GM18861 (cell line): ENCODE results near the gene ZFYVE28.

ENCODE experiments used
- ATAC-seq: cut with Tn5 transposase; IDR thresholded peaks from one replicate; pipeline ENCODE4 v1.9.1; 2021; ENCODE audit not compliant: unreplicated experiment

The ZFYVE28 gene

DNA sequence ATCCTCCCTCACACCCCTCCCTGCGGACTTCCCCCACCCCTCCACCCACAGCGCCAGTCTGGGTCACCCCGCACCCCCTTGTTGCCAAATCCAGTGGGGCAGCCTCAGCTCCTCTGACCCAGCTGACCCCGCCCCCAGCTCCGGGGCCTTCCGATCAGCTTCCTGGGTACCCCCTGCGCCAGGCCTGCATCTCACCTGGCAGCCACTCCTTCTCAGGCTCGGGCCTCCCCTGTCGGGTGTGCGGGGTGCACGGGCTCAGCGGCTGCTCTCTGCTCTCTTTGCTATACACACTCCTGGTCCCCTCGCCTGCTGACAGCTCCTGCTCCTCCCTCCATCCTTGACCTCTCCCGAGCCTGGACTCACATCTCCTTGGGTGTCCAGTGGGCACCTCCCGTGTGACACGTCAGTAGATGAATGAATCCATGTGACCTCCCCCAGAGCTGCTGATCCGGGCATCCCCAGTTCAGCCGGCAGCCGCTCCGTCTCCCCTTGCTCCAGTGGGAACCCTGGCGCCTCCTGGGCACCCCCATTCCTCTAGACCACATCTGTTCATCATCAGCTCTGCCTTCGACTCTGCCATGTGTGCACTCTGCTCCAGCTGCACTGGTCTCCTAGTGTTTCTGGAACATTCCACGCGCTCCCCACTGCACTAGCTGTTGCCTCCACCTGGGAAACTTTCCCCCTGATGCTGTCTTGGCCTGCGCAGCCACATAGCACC is 10.2 kb upstream of the ZFYVE28 start:
- no peak for ATAC-seq

DNA sequence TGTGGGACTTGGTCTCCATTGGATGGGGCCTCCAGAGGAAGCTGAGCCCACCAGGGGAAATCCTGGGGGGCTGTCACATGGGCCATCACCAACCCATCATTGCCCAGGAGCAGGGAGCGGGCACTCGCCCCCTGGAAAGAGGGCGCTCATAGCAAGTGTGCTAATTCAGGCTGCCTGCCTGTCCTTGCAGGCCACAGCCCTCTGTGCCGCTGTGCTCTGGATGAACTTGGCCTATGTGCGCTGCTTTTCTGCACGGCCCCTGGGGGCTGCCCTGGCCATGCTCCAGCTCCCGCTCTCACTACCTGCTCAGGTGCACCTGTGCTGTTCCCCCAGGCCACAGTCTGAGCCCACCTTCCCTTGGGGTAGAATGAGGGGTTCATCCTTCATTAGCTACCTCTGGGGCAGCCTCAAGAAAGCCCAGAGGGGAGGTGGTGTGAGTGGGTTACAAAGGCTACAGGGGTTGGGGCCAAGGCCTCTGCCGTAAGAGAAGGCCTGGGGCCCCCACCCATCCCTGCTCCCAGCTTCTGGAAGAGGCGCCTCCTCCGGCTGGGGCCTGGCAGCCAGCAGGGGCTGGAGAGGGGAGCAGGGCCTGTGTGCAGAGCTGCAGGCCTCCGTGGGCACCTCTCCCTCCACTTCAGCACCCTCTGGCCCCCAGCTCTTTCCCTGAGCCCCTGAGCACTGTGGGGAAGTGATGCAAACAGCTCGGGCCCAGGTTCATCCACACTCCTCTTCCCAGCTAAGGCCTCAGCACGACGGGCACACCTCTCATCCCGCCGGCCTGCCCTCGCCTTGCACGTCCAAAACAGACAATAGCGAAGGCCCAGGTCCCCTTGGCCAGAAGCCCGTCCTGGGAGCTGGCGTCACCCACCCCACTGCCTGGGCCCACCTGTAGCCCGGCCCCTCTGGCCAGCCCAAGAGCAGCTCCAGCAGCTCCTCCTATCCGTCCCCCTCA is 9.2 kb upstream of the ZFYVE28 start:
- ATAC-seq: no peak

GRCh38 chr4:2426711-2427275 is 8.3 kb upstream of the ZFYVE28 start:
- ATAC-seq: no peak

- no peak for ATAC-seq
Observed at GRCh38 chr4:2426069-2426397, 7.6 kb upstream of the ZFYVE28 start.

DNA sequence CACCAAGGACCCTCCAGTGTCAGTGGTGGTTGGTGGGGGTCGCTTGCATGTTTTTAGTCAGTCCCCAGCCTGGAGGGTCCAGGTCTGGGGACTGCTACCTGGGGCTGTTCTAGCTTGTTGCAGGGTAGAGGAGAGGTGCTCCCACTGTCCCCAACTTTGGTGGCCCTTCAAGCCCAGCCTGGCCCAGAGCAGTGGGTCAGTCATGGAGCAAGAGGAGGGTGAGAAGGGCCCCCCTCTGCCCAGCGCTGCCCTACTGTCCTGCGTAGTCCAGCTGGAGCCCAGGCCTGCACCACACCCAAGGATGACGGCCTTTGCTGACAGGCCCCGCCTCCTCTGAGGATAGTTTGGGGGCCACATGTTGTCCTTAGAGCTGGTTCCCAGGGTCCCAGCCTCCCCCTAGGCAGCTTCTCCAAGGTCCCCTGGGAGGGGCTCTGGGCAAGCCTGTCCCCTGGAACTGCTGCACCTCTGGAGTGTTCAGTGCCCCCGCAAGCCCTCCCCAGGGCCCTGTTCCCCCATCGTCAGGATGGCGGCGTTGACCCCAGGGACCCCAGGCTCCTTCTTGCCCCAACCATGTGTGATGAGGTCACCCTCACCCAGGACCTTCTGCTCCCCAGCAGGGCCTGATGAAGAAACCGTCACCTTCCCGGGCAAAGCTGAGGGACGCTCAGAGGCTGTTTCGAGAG is 7.1 kb upstream of the ZFYVE28 start:
- no peak for ATAC-seq

DNA sequence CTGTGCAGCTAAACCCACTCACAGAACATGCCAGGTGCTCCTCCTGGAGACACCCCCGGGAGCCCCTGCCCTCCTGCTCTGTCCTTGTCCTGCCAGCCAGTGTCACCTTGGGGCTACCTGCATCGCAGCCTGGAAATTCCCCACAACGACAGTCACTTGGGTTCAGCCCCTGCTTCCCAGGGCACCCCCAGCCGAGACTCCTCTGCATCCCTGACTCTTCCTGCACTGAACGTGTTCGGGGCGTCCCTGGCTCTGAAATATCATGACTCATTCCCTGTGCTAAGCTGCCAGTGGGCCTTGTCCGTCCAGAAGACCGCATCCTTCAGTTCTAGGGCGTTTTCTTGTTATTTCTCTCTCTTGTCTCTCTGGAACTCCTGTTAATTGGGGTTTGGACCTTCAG is 6.1 kb upstream of the ZFYVE28 start:
- ATAC-seq: no peak

- ATAC-seq: no peak
Observed at GRCh38 chr4:2423695-2424094, 5.2 kb upstream of the ZFYVE28 start.

GRCh38 chr4:2423066-2423465 is 4.6 kb upstream of the ZFYVE28 start:
- ATAC-seq: no peak

- ATAC-seq: no peak
Observed at GRCh38 chr4:2421928-2422327, 3.5 kb upstream of the ZFYVE28 start.

DNA sequence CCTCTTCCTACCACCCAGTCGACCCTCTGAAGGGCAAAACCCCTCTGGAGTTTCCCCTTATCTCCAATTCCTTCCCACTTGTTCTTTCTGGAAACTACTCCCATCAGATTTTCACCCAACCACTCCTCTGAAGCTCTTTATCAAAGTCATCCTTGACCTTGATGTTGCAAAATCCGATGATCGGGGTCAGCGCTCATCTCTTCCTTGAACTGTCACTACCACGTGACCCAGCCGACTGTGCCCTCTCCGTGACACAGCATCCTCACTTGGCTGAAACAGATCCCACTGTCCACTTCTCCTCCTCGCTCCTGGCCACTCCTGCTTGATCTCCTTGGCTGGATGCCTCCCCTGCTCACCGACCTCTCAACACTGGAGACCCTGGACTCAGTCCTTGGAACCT is 1.4 kb upstream of the ZFYVE28 start:
- ATAC-seq: no peak

DNA sequence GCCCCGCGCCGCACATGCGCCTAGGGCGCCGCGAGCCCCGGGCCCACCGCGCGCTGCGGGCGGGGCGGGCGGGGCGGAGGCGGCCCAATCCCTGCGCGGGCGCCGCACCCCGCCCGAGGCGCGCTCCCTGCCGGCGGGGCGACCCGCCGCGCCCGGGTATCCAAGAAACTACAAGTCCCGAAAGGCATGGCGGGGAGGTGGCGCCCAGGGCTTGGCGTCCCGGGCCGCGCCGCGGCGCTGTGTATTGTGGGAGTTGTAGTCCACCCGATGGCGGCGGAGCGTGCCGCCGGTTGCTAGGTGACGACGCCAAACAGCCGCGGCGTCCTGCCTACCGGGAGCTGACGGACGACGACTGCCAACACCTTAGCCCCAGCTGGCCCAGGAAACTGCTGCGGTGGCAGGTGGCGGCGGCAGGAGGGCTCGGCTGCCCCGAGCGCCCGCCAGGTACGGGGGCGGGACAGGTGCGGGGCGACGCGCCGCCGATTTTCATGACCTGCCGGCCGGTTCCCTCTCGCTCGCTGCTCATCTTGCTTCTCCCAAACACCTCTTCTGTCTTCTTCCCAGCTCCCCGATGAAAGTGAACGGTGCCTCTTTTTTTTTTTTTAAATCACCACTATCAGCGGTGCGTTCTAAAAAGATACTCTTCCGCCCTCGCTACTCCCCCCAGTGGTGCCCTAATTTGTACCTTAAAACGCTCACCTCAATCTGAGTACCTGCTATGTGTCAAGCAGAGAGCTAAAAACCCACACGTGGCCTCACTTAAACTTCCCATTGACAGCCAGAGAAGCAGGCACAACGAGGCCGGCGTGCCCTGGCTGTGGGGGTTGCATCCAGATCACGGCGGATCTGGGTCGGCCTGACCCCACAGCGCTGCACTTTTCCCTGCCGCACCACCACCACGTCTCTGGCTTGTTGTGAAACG is 466 bp upstream of the ZFYVE28 start, which contains the start of gene CFAP99:
TSS of gene CFAP99 (plus strand) at position 306 of the 922 bp plus-strand sequence.
- peak; percentile 91 for ATAC-seq

DNA sequence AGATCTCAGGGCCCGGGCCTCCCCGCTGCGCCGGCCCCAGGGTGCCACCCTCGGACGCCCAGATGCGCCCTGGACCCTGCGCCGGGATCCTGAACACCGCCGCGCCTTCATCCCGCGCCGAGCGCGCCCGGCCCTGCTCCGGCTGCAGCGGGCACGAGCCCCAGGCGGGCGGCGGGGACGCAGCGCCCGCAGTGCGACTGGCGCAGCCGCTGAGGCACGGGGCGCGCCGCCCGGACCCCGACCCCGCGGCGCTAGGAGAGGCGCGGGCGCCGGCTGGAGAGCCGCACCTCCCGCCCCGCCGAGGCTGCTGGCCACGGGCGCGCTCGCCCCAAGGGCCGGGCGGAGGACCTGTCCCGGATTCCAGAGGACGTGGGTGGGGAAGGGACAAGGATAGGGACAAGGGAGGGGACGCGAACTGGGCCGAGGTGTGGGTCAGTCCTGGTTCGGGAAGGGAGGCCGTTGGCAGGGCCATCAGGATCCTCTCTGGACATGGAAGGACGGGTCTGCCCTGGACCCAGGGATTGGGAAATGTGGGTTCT is 1.1 kb downstream of the ZFYVE28 start:
- ATAC-seq: no peak

DNA sequence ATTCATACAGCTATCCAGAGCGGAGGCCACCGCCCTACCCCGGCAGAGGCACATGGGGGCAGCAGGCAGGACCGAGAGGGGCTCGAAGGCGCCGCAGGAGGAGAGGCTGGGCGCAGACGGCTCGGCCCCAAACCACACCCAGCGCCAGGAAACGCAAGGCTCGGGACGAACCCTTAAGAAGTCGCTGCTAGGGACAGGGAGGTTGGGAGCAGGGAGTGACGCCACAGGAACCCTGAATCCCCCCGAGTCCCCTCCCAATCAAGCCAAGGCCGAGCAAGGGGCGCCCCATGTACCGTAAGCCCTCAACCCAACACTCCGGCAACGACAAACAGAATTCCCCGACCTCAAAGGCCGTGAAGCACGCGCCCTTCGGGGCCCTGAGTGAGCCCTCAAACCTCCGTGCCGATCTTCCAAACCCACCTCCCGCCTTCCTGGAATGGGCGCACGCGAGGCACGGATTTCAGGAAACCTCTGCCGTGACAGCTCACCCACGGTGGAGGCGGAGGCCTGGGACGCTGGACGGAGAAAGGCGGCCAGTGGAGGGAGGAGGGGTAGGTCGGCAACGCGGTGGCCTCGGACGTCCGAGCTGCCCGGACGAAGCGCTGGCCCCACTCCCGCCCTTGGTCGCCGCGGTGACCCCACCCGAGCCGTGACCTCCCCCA is 1.8 kb downstream of the ZFYVE28 start:
- ATAC-seq: no peak

DNA sequence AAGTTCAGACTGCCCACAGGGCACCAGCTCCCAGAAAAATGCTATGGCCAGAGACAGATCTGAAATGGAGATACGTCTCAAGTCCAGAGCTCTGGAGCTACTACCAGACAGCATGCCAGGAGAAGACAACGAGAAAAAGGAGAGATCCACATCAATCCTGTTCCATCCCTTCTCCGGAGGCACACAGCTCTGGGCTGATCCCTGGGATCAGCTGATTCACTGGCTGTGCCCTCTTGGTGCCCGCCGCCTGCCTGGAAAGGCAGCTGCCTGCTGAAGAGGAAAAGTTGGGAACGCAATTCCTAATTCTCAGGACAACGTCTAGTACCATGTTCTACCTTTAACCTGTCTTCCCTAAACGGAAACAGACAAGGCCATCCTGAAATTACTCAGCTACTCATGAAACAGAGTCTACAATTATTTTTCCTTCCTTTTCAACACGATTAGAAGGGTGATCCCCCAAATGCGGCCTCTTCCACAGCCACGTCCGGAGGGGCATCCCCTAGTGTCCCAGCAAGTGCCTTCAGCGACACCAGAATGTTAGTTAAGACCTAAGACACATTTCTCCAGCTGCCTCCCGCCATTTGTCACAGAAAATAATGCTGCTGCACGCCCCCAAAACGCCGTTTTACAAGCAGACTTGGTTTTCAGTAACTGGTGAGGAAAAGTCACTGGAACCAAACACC is 2.4 kb downstream of the ZFYVE28 start:
- no peak for ATAC-seq

DNA sequence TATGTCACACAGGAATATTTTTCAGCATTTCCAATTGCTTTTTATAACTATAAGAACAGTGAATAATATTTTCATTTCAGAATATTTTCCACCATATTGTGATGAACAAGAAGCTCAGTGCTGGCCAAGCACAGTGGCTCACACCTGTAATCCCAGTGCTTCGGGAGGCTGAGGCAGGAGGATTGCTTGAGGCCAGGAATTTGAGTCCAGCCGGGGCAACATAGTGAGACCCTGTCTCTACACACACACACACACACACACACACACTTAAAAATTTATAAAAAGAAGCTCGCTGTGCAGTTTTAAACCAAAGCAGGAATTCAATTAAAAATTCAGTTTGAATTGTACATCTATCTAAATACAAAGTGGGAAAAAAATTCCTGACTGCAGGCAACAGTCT is 3.2 kb downstream of the ZFYVE28 start:
- ATAC-seq: no peak

GRCh38 chr4:2413821-2414610 is 4.4 kb downstream of the ZFYVE28 start:
- ATAC-seq: no peak

DNA sequence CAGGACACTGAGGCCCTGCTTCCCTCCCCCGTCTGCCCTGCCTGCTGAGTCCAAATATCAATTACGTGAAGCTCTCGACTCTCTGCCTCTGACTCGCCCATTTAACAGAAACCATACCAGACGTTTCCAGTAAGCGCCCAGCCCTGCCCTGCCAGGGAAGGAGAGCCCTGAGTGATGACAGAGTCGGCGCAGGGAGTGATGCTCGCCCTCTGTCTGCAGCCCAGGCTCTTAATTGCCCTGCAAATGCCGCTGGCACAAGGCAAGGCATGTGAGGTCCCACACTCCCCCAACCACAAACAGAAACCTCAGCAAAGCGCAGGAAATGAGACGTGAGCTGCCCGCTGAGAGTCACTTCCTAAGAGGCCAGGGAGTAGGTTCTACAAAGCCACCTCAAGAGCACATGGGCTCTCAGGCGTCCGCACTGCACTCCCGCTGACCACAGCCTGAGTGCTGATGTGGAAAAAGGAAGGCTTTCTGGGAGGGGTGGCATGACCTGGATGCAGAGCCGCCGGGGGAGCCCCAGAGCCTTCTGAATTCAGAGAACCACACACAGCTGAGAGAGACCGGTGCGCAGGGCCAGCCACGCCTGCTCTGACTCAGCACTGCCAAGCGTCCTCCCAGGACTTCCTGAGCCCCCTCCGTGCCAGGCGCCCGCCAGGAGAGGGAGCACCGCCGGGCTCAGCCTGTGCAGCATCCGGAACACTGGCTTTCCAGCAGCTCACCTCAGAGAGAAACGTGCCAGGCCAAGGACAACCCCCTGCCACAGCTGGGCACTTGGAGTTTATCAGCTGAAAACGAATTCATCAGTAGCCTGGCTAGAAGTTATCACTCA is 5.3 kb downstream of the ZFYVE28 start:
- peak; percentile 47 for ATAC-seq
